Transverse colon (tissue), 4 donors: ENCODE data around the gene AK6. TPM values are rescaled to one million over a fixed set of nuclear protein-coding genes. Genes with fewer than 3 reads are reported as not detected.
A peak's percentile ranks its signal among the peaks of the same experiment; 100 is the strongest.

Experiments
- DNase-seq: peaks from one replicate; pipeline ENCODE4 v3.0.0-alpha.2; 2019
- H3K27ac ChIP-seq, 4 donors: fragments of 200-600 bp; sonication (generic); 2 replicates each; pipeline ENCODE4 v1.5.1; 2016 to 2018; ENCODE audit warnings: inconsistent platforms in 4 of 4
- H3K27me3 ChIP-seq: fragments of 200-600 bp; sonication (generic); 2 replicates; pipeline ENCODE4 v1.5.1; 2017; ENCODE audit warnings: inconsistent platforms
- H3K36me3 ChIP-seq, 4 donors: fragments of 200-600 bp; sonication (generic); 2 replicates each; pipeline ENCODE4 v1.5.1; 2017 to 2019; ENCODE audit warnings: inconsistent platforms in 4 of 4
- H3K4me1 ChIP-seq, 4 donors: fragments of 200-600 bp; sonication (generic); 2 replicates each; pipeline ENCODE4 v1.5.1; 2017 to 2020; ENCODE audit warnings: inconsistent platforms in 4 of 4
- H3K4me3 ChIP-seq, 4 donors: fragments of 200-600 bp; sonication (generic); 1 replicate in 1 of 4; 2 replicates in 3 of 4; pipeline versions ENCODE4 v1.5.1 to v1.6.1; 2017 to 2019; ENCODE audit warnings: inconsistent platforms in 4 of 4
- H3K9me3 ChIP-seq, 2 donors: fragments of 200-600 bp; sonication (generic); 2 replicates each; pipeline ENCODE4 v1.5.1; 2017 to 2019; ENCODE audit warnings: inconsistent platforms in 2 of 2
- EP300 ChIP-seq: sonication (generic); formaldehyde crosslinking; IDR thresholded peaks from one replicate; pipeline ENCODE4 v1.6.1; 2017; ENCODE audit warnings: antibody characterized with exemption, low read depth
- POLR2A ChIP-seq: fragments of 450-650 bp; IDR thresholded peaks from one replicate; pipeline ENCODE4 v1.6.1; 2016; ENCODE audit warnings: antibody characterized with exemption, mild to moderate bottlenecking, moderate library complexity
- POLR2AphosphoS5 ChIP-seq, 3 donors: sonication (generic); formaldehyde crosslinking; IDR thresholded peaks; one replicate each; pipeline ENCODE4 v1.6.1; 2016; ENCODE audit warnings: antibody characterized with exemption in 3 of 3
- WGBS, 2 donors: methylation state at CpG; one replicate each; pipeline ENCODE4 v1.1.5; 2018; ENCODE audit warnings: low coverage in 1 of 2; 5-methylcytosine and 5-hydroxymethylcytosine counted together
- in situ Hi-C, 4 donors: fragments of 200-750 bp; cut with MboI; loops; one replicate each; pipeline versions ENCODE4 v1.15.0 to v1.15.1; 2017; ENCODE audit warnings: low sequenced_read_pairs in 3 of 4, low pct_ligation_motif_present in 1 of 4, low pct_unique_long_range_greater_than_20kb in 1 of 4
- intact Hi-C: fragments of 100-400 bp; cut with DNase I; formaldehyde crosslinking; loops from one replicate; pipeline ENCODE4 v1.15.1; 2023; ENCODE audit warnings: low total_unique reads
- total RNA-seq, 4 donors: library from RNA; depleted of rRNA; stranded (reverse); fragments of >200 nt; gene quantifications; one replicate each; pipeline ENCODE4 v1.1.0, GENCODE V29; 2016
- TF ChIP-seq, protein P1 (sequence below), 5 experiments: fragments of 200-600 bp in 3 of 5; fragments of 450-650 bp in 2 of 5; sonication (generic) in 3 of 5; IDR thresholded peaks; 1 replicate in 2 of 5; 2 replicates in 3 of 5; pipeline ENCODE4 v1.5.1; 2016 to 2017; ENCODE audit warnings: antibody characterized with exemption in 5 of 5, inconsistent platforms in 3 of 5, mild to moderate bottlenecking in 2 of 5, moderate library complexity in 1 of 5

The AK6 gene
- total RNA-seq, 4 donors from 2014 or later: 16.1 to 103 (median 20.0) TPM

DNA sequence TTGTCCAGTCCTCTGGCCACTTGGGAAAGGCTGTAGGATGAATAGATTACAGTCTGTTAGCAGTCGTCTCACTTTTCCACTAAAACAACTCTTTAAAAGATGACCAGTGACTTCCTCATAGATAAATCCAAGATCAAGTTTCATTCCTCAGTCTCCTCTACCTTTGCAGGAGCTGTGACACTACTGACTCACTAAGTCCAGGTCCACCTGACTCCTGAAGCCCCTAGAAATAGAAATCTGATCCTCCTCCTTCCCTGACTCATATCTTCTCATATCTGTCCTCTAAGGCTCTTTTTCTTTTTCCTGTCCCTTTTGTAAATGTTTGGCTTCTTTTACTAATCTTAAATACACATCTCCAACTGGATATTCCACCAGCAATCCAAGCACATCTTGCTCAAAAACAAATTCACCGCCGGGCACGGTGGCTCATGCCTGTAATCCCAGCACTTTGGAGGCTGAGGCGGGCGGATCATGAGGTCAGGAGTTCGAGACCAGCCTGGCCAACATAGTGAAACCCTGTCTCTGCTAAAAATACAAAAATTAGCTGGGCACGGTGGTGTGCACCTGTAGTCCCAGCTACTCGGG lies 39.3 kb downstream of the AK6 start:
- H3K4me1 ChIP-seq: peaks cover 0 to 40% (median 20%) of the 10 kb centered on the region in 4 donors
- intact Hi-C loops: loop anchor here (10.0 kb wide), 1 partner anchor 285 kb away; no protein-coding TSS in a partner anchor
- H3K4me3 ChIP-seq: no peak overlapping the region
- 91 to 94% methylated on average over 3 to 9 of the region's 9 CpGs for WGBS, 2 donors
- H3K27ac ChIP-seq: no peak overlapping the region
- no peaks in the 10 kb centered on the region for H3K9me3 ChIP-seq
- in situ Hi-C loops: loop anchor here in 3 of 4 donors (10.0 to 25.0 kb wide), 3 partner anchors 168 to 243 kb away; partner anchors contain the start of genes SLC30A5 (in 3 of the 3) and CCNB1 (in 1 of the 3)
- H3K36me3 ChIP-seq: no peaks in the 10 kb centered on the region
- TF ChIP-seq POLR2AphosphoS5 (IDR thresholded peaks at IDR 0.05) (no peak), POLR2A (no peak), EP300 (no peak)
- TF ChIP-seq, protein P1, sequence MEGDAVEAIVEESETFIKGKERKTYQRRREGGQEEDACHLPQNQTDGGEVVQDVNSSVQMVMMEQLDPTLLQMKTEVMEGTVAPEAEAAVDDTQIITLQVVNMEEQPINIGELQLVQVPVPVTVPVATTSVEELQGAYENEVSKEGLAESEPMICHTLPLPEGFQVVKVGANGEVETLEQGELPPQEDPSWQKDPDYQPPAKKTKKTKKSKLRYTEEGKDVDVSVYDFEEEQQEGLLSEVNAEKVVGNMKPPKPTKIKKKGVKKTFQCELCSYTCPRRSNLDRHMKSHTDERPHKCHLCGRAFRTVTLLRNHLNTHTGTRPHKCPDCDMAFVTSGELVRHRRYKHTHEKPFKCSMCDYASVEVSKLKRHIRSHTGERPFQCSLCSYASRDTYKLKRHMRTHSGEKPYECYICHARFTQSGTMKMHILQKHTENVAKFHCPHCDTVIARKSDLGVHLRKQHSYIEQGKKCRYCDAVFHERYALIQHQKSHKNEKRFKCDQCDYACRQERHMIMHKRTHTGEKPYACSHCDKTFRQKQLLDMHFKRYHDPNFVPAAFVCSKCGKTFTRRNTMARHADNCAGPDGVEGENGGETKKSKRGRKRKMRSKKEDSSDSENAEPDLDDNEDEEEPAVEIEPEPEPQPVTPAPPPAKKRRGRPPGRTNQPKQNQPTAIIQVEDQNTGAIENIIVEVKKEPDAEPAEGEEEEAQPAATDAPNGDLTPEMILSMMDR (IDR thresholded peaks at IDR 0.05): no peak
- no peak for DNase-seq
- no peaks in the 10 kb centered on the region for H3K27me3 ChIP-seq

DNA sequence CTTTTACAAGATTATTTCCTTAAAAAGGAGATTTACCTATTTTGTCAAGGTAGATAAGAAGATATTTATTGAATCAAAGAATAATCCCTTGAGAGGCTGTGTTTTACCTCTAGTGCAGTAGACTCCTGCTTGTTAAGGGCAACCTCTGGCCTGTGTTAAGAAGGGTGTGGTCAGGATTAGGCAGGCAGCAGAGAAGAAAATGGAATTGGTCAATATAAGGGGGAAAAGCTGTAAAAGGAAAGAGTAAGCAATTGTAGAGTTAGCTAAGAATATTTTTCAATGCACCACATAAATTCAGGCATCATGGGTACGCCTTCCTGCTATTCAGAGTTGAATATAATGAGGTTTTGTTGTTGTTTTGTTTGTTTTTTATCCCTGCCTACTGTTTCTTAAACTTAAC lies 43.0 kb downstream of the AK6 start:
- H3K9me3 ChIP-seq: no peaks in the 10 kb centered on the region
- peaks cover 0 to 17% (median 11%) of the 10 kb centered on the region in 4 donors for H3K4me1 ChIP-seq
- TF ChIP-seq EP300 (no peak), POLR2A (no peak), POLR2AphosphoS5 (IDR thresholded peaks at IDR 0.05) (no peak)
- TF ChIP-seq, protein P1 (IDR thresholded peaks at IDR 0.05): no peak
- H3K27me3 ChIP-seq: no peaks in the 10 kb centered on the region
- WGBS, 2 donors: 78% methylated on average over 1 of the region's 1 CpG; no CpG with 5 or more reads in 1 of the 2 donors
- no peaks in the 10 kb centered on the region for H3K36me3 ChIP-seq
- no peak overlapping the region for H3K4me3 ChIP-seq
- intact Hi-C loops: no loop called here
- no peak for DNase-seq
- H3K27ac ChIP-seq: peak overlapping the region; percentile 5 to 46 (median 38)
- in situ Hi-C loops: loop anchor here in 2 of 4 donors (25.0 kb wide), 2 partner anchors 164 to 239 kb away; partner anchors contain the start of genes SLC30A5 (in 2 of the 2) and CCNB1 (in 1 of the 2)

DNA sequence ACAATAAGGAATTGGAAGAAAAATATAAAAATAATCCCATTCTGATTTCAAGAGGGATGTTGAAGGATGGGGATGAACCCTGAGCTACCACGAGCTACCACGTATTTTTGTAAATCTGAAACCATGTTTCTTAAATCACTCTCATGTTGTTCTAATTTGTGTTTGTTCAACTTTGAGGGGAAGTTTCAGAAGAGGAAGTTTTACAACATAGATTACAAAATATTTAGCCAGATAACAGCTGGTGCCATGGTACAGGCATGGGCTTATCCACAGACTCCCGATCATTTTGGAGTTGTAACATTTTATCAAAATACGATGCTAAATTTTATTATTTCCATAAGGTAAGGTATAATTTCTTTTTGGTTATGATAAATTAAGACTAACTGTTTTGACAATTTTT lies 51.9 kb downstream of the AK6 start:
- intact Hi-C loops: no loop called here
- Histone ChIP-seq H3K36me3 (peaks cover 0 to 15% (median 3%) of the 10 kb centered on the region in 4 donors), H3K27me3 (no peaks in the 10 kb centered on the region), H3K27ac (no peak overlapping the region), H3K9me3 (no peaks in the 10 kb centered on the region), H3K4me3 (no peak overlapping the region), H3K4me1 (no peaks in the 10 kb centered on the region)
- TF ChIP-seq POLR2A (no peak), POLR2AphosphoS5 (IDR thresholded peaks at IDR 0.05) (no peak), EP300 (no peak)
- TF ChIP-seq, protein P1 (IDR thresholded peaks at IDR 0.05): no peak
- whole genome bisulfite sequencing, 2 donors: 63 to 79% methylated on average over 4 of the region's 4 CpGs
- DNase-seq: no peak
- in situ Hi-C loops: no loop called here

DNA sequence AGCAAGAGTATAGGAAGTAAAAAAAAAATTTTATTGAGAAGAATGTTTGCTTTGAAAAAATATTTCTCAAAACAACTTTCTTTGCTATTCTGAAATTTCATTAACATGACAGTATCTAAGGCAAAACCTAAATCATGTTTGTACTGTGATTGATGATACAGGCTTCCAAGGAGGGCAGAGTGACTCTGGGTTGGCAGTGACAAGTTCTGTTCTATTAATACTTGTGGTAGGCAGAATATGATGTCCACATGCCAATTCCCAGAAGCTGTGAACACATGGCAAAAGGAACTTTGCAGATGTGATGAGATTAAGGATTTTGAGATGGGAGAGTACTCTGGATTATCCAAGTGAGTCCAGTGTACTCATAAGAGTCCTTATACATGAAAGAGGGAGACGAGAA lies 53.3 kb downstream of the AK6 start:
- intact Hi-C loops: no loop called here
- H3K4me3 ChIP-seq: no peak overlapping the region
- 91% methylated on average over 1 of the region's 1 CpG; no CpG with 5 or more reads in 1 of the 2 donors for WGBS, 2 donors
- no peaks in the 10 kb centered on the region for H3K9me3 ChIP-seq
- no peaks in the 10 kb centered on the region for H3K4me1 ChIP-seq
- TF ChIP-seq EP300 (no peak), POLR2A (no peak), POLR2AphosphoS5 (IDR thresholded peaks at IDR 0.05) (no peak)
- in situ Hi-C loops: no loop called here
- H3K36me3 ChIP-seq: peaks cover 0 to 15% (median 3%) of the 10 kb centered on the region in 4 donors
- H3K27me3 ChIP-seq: no peaks in the 10 kb centered on the region
- no peak for DNase-seq
- H3K27ac ChIP-seq: no peak overlapping the region
